CD4-positive, alpha-beta T cell (primary cell): ENCODE data around the gene AGAP1. TPM values are rescaled to one million over a fixed set of nuclear protein-coding genes. Genes with fewer than 3 reads are reported as not detected.
"Not testable (repeated sequence)": the region's sequence is repeated elsewhere in the genome, so short reads cannot be mapped to it uniquely, and the experiment has no call there.

Experiments
- ATAC-seq: fragments of 200-7000 bp; cut with Tn5 transposase; one replicate; pipeline ENCODE4 v1.10.0; 2022; ENCODE audit warnings: mild to moderate bottlenecking; ENCODE audit not compliant: poor library complexity
- CTCF ChIA-PET: fragments of 350-600 bp; sonication (Branson Sonifier 250); formaldehyde crosslinking; loops from one replicate; lab custom pipeline; 2021; ENCODE audit warnings: antibody characterized with exemption, inconsistent platforms; lab: Charles Lee
- POLR2A ChIA-PET: fragments of 350-600 bp; sonication (Branson Sonifier 250); formaldehyde crosslinking; loops from one replicate; lab custom pipeline; 2021; ENCODE audit warnings: antibody characterized with exemption, inconsistent platforms; lab: Charles Lee
- DNase-seq, 14 experiments: peaks; one replicate each; pipeline ENCODE4 v3.0.0-alpha.2; 2013 to 2020; ENCODE audit warnings: mixed read lengths in 2 of 14
- H3K27ac ChIP-seq, 2 donors: one replicate each; pipeline versions ENCODE4 v1.5.1 to v1.7.0; 2013; ENCODE audit warnings: low read length in 2 of 2, low read depth in 1 of 2, mild to moderate bottlenecking in 1 of 2
- H3K27me3 ChIP-seq, 2 experiments: 1 replicate in 1 of 2; 2 replicates in 1 of 2; pipeline versions ENCODE4 v1.6.1 to v1.7.0; 2013; ENCODE audit warnings: low read length in 2 of 2, control low read depth in 1 of 2, mild to moderate bottlenecking in 1 of 2, moderate library complexity in 1 of 2; ENCODE audit not compliant: insufficient read depth in 2 of 2, control insufficient read depth in 1 of 2
- H3K36me3 ChIP-seq: one replicate; pipeline ENCODE4 v1.6.1; 2013; ENCODE audit warnings: low read length, control low read depth; ENCODE audit not compliant: insufficient read depth
- H3K4me1 ChIP-seq: one replicate; pipeline ENCODE4 v1.6.1; 2013; ENCODE audit warnings: low read length, control low read depth; ENCODE audit not compliant: insufficient read depth
- H3K4me3 ChIP-seq: one replicate; pipeline ENCODE4 v1.5.1; 2013; ENCODE audit warnings: mild to moderate bottlenecking, low read length, moderate library complexity
- H3K9me3 ChIP-seq, 2 experiments: 1 replicate in 1 of 2; 2 replicates in 1 of 2; pipeline versions ENCODE4 v1.6.1 to v1.7.0; 2013; ENCODE audit warnings: low read length in 2 of 2, mild to moderate bottlenecking in 2 of 2, control low read depth in 1 of 2, moderate library complexity in 1 of 2; ENCODE audit not compliant: control insufficient read depth in 1 of 2, insufficient read depth in 1 of 2
- H3K27ac Mint-ChIP-seq: one replicate; pipeline ENCODE4 v1.8.0; 2020; ENCODE audit warnings: mixed read lengths
- H3K27me3 Mint-ChIP-seq: one replicate; pipeline ENCODE4 v1.8.0; 2021; ENCODE audit warnings: mixed read lengths
- H3K36me3 Mint-ChIP-seq: one replicate; pipeline ENCODE4 v1.8.0; 2021; ENCODE audit warnings: low read depth, mixed read lengths
- H3K4me1 Mint-ChIP-seq: one replicate; pipeline ENCODE4 v1.8.0; 2021; ENCODE audit warnings: low read depth, mixed read lengths
- H3K4me3 Mint-ChIP-seq: one replicate; pipeline ENCODE4 v1.8.0; 2020; ENCODE audit warnings: mild to moderate bottlenecking, mixed read lengths
- H3K9me3 Mint-ChIP-seq: one replicate; pipeline ENCODE4 v1.8.0; 2020; ENCODE audit warnings: mixed read lengths
- CTCF ChIP-seq: fragments of 200-600 bp; IDR thresholded peaks from one replicate; pipeline ENCODE4 v1.8.0; 2022; ENCODE audit warnings: antibody characterized with exemption, mild to moderate bottlenecking
- intact Hi-C, 2 experiments: fragments of 100-400 bp; cut with DNase I in 1 of 2; cut with micrococcal nuclease in 1 of 2; formaldehyde crosslinking; loops; one replicate each; pipeline versions ENCODE4 v1.15.1 to v1.9.0; 2023 to 2025; cut with DNase I, micrococcal nuclease
- total RNA-seq, 174 experiments: library from RNA in 2 of 174; stranded (reverse) in 2 of 174; gene quantifications; one replicate each; pipeline ENCODE4 v1.2.3 and lab custom pipeline; 2021 to 2026

AGAP1 gene
- total RNA-seq, 2 experiments from 2014 or later: 2.6 to 3.1 TPM

- no peak overlapping the region for H3K4me3 Mint-ChIP-seq
- H3K4me1 ChIP-seq: no peaks in the 10 kb centered on the region
- intact Hi-C loops: no loop called here
- H3K9me3 Mint-ChIP-seq: no peaks in the 10 kb centered on the region
- H3K36me3 ChIP-seq: no peaks in the 10 kb centered on the region
- H3K9me3 ChIP-seq: peaks cover 0 to 21% of the 10 kb centered on the region in 2 experiments
- H3K4me3 ChIP-seq: no peak overlapping the region
- no peak for TF ChIP-seq CTCF
- CTCF ChIA-PET: no interaction called here
- no peaks in the 10 kb centered on the region for H3K4me1 Mint-ChIP-seq
- no peak overlapping the region for H3K27ac ChIP-seq
- no peak for DNase-seq
- no peaks in the 10 kb centered on the region for H3K27me3 ChIP-seq
- H3K27me3 Mint-ChIP-seq: peaks cover 27% of the 10 kb centered on the region
- POLR2A ChIA-PET: no interaction called here
- ATAC-seq: no peak
- H3K36me3 Mint-ChIP-seq: no peaks in the 10 kb centered on the region
- H3K27ac Mint-ChIP-seq: no peak overlapping the region
Observed at GRCh38 chr2:235601960-235602704, 108.3 kb downstream of the AGAP1 start.

GRCh38 chr2:235602971-235603370 is 109.1 kb downstream of the AGAP1 start:
- H3K4me3 Mint-ChIP-seq, H3K36me3 ChIP-seq, H3K4me1 ChIP-seq, CTCF ChIA-PET, H3K4me1 Mint-ChIP-seq, H3K9me3 Mint-ChIP-seq, H3K36me3 Mint-ChIP-seq, H3K4me3 ChIP-seq, H3K27ac ChIP-seq, H3K27ac Mint-ChIP-seq, intact Hi-C loops, H3K27me3 ChIP-seq, POLR2A ChIA-PET, DNase-seq, ATAC-seq: not testable (repeated sequence)
- H3K27me3 Mint-ChIP-seq: peaks cover 36% of the 10 kb centered on the region
- H3K9me3 ChIP-seq: peaks cover 0 to 16% of the 10 kb centered on the region in 2 experiments

GRCh38 chr2:235603659-235604058 is 109.8 kb downstream of the AGAP1 start:
- H3K9me3 Mint-ChIP-seq: no peaks in the 10 kb centered on the region
- Histone ChIP-seq H3K9me3 (peaks cover 0 to 15% of the 10 kb centered on the region in 2 experiments), H3K27ac (no peak overlapping the region), H3K27me3 (no peaks in the 10 kb centered on the region), H3K36me3 (no peaks in the 10 kb centered on the region), H3K4me3 (no peak overlapping the region), H3K4me1 (no peaks in the 10 kb centered on the region)
- peaks cover 39% of the 10 kb centered on the region for H3K27me3 Mint-ChIP-seq
- ATAC-seq: no peak
- CTCF ChIA-PET: no interaction called here
- DNase-seq: no peak
- H3K4me3 Mint-ChIP-seq: no peak overlapping the region
- no peaks in the 10 kb centered on the region for H3K4me1 Mint-ChIP-seq
- POLR2A ChIA-PET: no interaction called here
- TF ChIP-seq CTCF: no peak
- no peaks in the 10 kb centered on the region for H3K36me3 Mint-ChIP-seq
- intact Hi-C loops: no loop called here
- no peak overlapping the region for H3K27ac Mint-ChIP-seq
